HCT116 (cell line): ENCODE data around the gene PGBD1.

Experiments
- CBX3 ChIP-seq: IDR thresholded peaks from 2 replicates; pipeline ENCODE4 v1.6.1; 2012; ENCODE audit warnings: low read depth
- CTCF ChIP-seq, 3 experiments: fragments of 200-600 bp in 1 of 3; sonication (generic) in 1 of 3; IDR thresholded peaks in 2 of 3; conservative IDR thresholded peaks in 1 of 3; 2 replicates each; pipeline ENCODE4 v1.5.1; 2012 to 2017; ENCODE audit warnings: low read depth in 2 of 3, low read length in 2 of 3, antibody characterized with exemption in 1 of 3, borderline replicate concordance in 1 of 3, control low read depth in 1 of 3, mild to moderate bottlenecking in 1 of 3, mixed read lengths in 1 of 3, mixed run types in 1 of 3, moderate library complexity in 1 of 3; ENCODE audit not compliant: insufficient read depth in 1 of 3
- FOSL1 ChIP-seq: IDR thresholded peaks from 2 replicates; pipeline ENCODE4 v1.6.1; 2012; ENCODE audit warnings: low read depth
- JUND ChIP-seq: IDR thresholded peaks from 2 replicates; pipeline ENCODE4 v1.6.1; 2012
- SIN3A ChIP-seq: IDR thresholded peaks from 2 replicates; pipeline ENCODE4 v1.6.1; 2012; ENCODE audit warnings: low read depth
- SRF ChIP-seq: IDR thresholded peaks from 2 replicates; pipeline ENCODE4 v1.6.1; 2012; ENCODE audit warnings: low read depth

- TF ChIP-seq CTCF (IDR thresholded peaks at IDR 0.05 in 2 of 3, conservative IDR thresholded peaks at IDR 0.05 in 1 of 3; ENCODE audit: borderline replicate concordance in 1 of 3, insufficient read depth in 1 of 3, low read depth in 2 of 3, low read length in 2 of 3) (no peak), JUND (no peak), SRF (no peak), FOSL1 (no peak), SIN3A (no peak), CBX3 (no peak)
These were observed 15.2 kb downstream of the PGBD1 start for GRCh38 chr6:28296520-28297060.
